Middle frontal gyrus (tissue), 1 donor: ENCODE data around the gene ARFRP1.

ENCODE experiments used
- DNase-seq: peaks from one replicate; pipeline ENCODE4 v3.0.0-alpha.2; 2015; ENCODE audit warnings: low spot score; ENCODE audit errors: extremely low spot score

Gene ARFRP1

GRCh38 chr20:63743210-63743970 lies 35.6 kb upstream of the ARFRP1 start:
- no peak for DNase-seq

DNA sequence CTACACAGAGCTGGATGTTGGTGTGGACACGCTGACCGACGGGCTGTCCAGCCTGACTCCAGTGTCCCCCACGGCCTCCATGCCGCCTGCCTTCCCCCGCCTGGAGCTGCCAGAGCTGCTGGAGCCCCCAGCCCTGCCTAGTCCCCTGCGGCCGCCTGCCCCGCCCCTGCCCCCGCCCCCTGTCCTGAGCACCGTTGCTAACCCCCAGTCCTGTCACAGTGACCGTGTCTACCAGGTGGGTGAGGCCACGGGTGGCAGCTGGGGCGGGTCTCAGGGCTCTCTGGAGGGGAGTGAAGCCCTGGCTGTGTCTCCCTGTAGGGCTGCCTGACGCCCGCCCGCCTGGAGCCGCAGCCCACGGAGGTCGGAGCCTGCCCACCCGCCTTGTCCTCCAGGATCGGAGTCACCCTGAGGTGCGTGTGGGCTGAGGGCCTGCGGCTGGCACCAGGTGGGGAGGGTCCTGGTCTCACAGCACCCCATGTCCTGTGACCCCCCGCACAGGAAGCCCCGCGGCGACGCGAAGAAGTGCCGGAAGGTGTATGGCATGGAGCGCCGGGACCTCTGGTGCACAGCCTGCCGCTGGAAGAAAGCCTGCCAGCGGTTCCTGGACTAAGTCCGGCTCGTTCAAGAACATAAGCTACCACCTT lies 34.7 kb upstream of the ARFRP1 start:
- DNase-seq = no peak

DNA sequence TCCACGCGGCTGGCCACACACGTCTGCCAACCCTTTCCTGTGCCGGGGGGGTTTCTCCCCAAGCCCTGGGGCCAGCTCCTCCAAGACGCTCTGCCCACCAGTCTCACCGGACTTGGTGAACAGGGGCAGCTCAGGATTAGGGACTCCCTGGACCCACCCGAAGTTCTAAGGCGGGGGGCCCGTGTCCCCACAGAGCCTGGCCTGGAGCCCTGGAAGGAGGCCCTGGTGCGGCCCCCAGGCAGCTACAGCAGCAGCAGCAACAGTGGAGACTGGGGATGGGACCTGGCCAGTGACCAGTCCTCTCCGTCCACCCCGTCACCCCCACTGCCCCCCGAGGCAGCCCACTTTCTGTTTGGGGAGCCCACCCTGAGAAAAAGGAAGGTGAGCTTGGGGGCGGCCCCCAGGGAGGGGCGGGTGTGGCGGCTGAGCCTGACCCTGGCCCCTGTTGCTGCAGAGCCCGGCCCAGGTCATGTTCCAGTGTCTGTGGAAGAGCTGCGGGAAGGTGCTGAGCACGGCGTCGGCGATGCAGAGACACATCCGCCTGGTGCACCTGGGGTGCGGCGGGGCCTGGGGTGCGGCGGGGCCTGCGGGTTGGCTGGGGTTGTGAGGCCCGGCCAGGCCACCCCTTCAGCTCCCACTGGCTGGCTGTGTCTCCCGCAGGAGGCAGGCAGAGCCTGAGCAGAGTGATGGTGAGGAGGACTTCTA lies 34.1 kb upstream of the ARFRP1 start:
- DNase-seq = no peak

GRCh38 chr20:63741354-63741675 lies 33.5 kb upstream of the ARFRP1 start:
- no peak for DNase-seq

DNA sequence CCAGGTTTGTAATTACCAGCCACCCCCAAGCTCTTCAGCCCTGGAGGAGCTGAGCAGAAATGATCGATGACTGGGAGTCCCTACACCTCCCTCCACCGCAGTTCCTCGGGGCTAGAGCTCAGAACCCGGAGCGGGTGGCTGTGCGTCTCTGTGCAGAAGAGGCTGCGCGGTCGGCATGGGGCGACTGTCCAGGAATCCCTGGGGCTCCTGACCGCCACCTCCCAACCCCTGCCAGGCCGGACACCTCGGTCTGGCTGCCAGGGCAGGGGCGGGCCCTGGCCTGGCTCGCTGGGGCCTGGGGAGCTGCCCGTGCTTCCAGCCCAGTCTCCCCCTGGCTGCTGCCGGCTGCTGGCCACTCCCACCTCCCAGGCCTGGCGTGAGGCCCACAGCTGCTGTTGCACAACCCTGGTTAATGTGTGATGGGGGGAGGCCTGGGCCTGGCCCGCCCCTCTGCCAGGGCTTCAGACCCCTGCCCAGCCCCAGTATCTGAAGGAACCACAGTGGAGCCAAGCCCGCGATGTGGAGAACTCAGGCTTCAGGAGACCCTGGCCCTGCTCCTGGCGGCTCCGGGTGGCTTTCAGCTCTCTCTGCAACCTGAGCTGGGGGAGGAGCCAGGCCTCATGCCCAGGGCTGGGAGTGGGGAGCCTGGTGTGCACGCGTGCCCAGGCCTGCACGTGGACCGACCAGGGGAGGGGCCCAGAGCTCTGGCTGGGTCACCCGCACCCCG lies 33.0 kb upstream of the ARFRP1 start:
- no peak for DNase-seq

DNA sequence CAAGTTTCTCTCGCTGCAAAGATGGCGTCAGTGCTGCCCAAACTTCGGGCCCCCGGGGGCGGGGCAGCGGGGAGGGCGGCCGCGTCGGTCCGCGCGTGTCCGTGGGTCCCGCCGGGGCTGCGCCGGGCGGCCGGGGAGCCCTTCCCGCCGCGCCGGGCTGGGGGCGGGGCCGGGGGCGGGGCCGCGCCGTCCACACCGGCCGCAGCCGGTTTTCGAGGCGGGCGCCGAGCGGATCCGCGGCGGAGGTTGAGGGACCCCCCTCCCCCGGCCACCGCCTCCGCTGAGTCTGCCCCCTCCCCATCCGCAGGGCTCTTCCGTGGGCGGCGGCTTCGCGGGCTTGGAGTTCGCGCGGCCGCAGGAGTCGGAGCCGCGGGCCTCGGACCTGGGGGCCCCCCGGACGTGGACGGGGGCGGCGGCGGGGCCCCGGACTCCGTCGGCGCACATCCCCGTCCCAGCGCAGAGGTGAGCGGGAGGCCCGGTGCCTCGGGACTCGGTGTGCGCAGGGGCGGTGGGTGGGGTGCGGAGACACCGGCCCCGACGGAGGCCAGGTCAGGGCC lies 32.4 kb upstream of the ARFRP1 start:
- no peak for DNase-seq

- peak; percentile 76 for DNase-seq
These were observed 31.6 kb upstream of the ARFRP1 start, which contains the start of gene SLC2A4RG for GRCh38 chr20:63739130-63740069. TSS of gene SLC2A4RG (plus strand) at chr20:63739776. CDS start at chr20:63739913, 137 bp downstream.

- no peak for DNase-seq
These were observed 30.9 kb upstream of the ARFRP1 start for GRCh38 chr20:63738687-63739129.

DNA sequence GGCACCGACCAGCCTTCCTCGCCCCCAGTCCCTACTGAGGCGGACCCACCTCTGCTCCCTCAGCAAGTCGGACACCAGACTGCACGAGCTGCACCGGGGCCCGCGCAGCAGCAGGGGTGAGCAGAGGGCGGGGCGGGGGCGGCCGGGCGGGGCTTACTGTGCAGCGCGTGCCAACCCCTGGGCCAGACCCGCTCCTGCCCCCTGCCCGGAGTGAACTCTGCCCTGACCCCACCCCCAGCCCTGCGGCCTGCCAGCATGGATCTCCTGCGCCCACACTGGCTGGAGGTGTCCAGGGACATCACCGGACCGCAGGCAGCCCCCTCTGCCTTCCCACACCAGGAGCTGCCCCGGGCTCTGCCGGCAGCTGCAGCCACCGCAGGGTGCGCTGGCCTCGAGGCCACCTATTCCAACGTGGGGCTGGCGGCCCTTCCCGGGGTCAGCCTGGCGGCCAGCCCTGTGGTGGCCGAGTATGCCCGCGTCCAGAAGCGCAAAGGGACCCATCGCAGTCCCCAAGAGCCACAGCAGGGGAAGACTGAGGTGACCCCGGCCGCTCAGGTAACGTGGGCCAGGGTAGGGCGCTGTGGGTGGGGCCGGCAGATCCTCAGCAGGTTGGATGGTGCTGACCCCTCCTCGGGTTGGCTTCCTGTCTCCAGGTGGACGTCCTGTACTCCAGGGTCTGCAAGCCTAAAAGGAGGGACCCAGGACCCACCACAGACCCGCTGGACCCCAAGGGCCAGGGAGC lies 30.3 kb upstream of the ARFRP1 start:
- no peak for DNase-seq

- no peak for DNase-seq
These were observed 29.8 kb upstream of the ARFRP1 start for GRCh38 chr20:63737695-63737944.

GRCh38 chr20:63736893-63737694 lies 29.3 kb upstream of the ARFRP1 start:
- no peak for DNase-seq

GRCh38 chr20:63735859-63736718 lies 28.3 kb upstream of the ARFRP1 start, which contains the start of gene LIME1:
TSS of gene LIME1 (plus strand) at chr20:63736664. CDS start at chr20:63737550, 886 bp downstream.
- DNase-seq = no peak

- DNase-seq = no peak
These were observed 27.4 kb upstream of the ARFRP1 start for GRCh38 chr20:63734946-63735858.

DNA sequence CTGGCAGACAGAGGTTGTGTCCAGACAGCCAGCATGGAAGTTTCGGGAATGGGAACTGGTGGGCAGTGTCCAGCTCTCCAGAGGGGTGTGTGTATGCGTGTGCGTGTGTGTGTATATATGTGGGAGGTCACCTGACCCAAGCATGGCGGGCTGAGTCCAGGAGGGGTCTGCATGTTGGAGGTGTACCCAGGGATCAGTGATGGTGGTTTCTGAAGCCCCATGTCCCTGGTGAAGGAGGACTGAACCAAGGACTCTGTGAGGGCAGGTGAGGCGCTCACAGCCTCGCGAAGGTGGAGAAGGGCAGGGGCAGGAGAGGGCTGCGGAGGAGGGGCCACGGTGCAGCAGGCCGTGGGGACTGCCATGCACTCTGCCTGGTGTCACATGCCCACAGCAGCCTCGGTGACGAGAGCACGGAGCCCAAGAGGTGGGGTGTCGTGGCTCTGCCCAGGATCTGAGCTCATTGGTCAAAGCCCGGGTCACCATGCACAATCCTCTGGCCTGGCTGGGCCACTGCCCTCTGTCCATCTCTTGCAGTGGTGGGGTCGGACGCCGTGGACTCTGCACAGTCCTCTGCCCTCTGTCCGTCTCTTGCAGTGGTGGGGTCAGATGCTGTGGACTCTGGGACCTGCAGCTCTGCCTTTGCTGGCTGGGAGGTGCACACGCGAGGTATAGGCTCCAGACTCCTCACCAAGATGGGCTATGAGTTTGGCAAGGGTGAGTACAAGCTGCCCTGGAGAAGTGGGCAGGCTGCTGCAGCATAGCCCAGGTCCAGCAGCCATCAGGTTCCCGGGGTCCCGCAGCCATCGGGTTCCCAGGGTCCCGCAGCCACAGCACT lies 26.6 kb upstream of the ARFRP1 start:
- DNase-seq = no peak

DNA sequence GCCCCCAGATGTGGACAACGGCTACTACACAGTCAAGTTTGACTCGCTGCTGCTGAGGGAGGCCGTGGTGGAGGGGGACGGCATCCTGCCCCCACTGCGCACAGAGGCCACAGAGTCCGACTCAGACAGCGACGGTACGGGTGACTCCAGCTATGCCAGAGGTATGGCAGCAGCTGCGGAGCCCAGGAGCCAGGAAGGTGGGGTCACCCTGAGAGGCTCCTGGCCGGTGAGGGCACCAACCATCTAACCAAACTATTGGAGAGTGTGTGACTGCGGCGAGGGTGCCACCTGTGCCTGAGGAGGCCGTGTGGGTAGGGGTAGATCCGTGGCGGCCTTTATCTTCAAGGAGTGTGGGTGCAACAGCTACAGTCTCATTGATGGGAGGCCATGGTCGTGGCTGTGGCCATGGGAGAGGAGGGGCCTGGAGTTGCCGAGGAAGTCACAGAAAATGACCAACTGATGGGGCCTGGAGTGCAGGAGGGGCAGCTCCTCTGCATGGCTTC lies 25.9 kb upstream of the ARFRP1 start:
- DNase-seq = no peak

GRCh38 chr20:63733117-63733516 lies 25.3 kb upstream of the ARFRP1 start:
- DNase-seq = no peak
